WTC11 (cell line): Measurements from ENCODE around the gene ASPM. TPM values are rescaled to one million over a fixed set of nuclear protein-coding genes. Genes with fewer than 3 reads are reported as not detected.

ENCODE experiments used
- ATAC-seq: fragments of 200-7000 bp; cut with Tn5 transposase; 2 replicates; pipeline ENCODE4 v1.10.0; 2021; ENCODE audit warnings: mild to moderate bottlenecking, moderate library complexity
- CTCF ChIA-PET: fragments of 300-600 bp; sonication (Branson Sonifier 250); formaldehyde crosslinking; loops from one replicate; lab custom pipeline; 2021; ENCODE audit warnings: antibody characterized with exemption; lab: Charles Lee
- POLR2A ChIA-PET: fragments of 350-600 bp; sonication (Branson Sonifier 250); formaldehyde crosslinking; loops from one replicate; lab custom pipeline; 2021; ENCODE audit warnings: antibody characterized with exemption; lab: Charles Lee
- DNase-seq: peaks from one replicate; pipeline ENCODE4 v3.0.0; 2021; ENCODE audit warnings: low spot score
- H3K27ac Mint-ChIP-seq: 2 replicates; pipeline ENCODE4 v1.8.0; 2021; ENCODE audit warnings: mixed read lengths
- H3K27me3 Mint-ChIP-seq: 2 replicates; pipeline ENCODE4 v1.8.0; 2021; ENCODE audit warnings: low read depth, mild to moderate bottlenecking, moderate library complexity, mixed read lengths
- H3K36me3 Mint-ChIP-seq: 2 replicates; pipeline ENCODE4 v1.8.0; 2021; ENCODE audit warnings: mixed read lengths
- H3K4me1 Mint-ChIP-seq: 2 replicates; pipeline ENCODE4 v1.8.0; 2022; ENCODE audit warnings: mixed read lengths
- H3K4me3 Mint-ChIP-seq: 2 replicates; pipeline ENCODE4 v1.8.0; 2021; ENCODE audit warnings: mild to moderate bottlenecking, moderate library complexity, mixed read lengths
- H3K9me3 Mint-ChIP-seq: 2 replicates; pipeline ENCODE4 v1.8.0; 2021; ENCODE audit warnings: mixed read lengths
- AFF4 ChIP-seq: sonication (generic); formaldehyde crosslinking; IDR thresholded peaks from 2 replicates; pipeline ENCODE4 v1.8.1; 2023; ENCODE audit warnings: mild to moderate bottlenecking, missing genetic modification reagents, borderline replicate concordance
- ATF2 ChIP-seq: sonication (generic); formaldehyde crosslinking; IDR thresholded peaks from 2 replicates; pipeline ENCODE4 v1.8.1; 2022; ENCODE audit warnings: low read depth, missing genetic modification reagents, borderline replicate concordance
- ATF6 ChIP-seq: sonication (generic); formaldehyde crosslinking; IDR thresholded peaks from 2 replicates; pipeline ENCODE4 v1.8.1; 2023; ENCODE audit warnings: mild to moderate bottlenecking, missing genetic modification reagents
- E2F5 ChIP-seq: sonication (generic); formaldehyde crosslinking; IDR thresholded peaks from 2 replicates; pipeline ENCODE4 v1.8.1; 2022; ENCODE audit warnings: mild to moderate bottlenecking, moderate library complexity, missing genetic modification reagents
- ESRRA ChIP-seq: sonication (generic); formaldehyde crosslinking; IDR thresholded peaks from 2 replicates; pipeline ENCODE4 v1.8.1; 2022; ENCODE audit warnings: mild to moderate bottlenecking, missing genetic modification reagents, borderline replicate concordance
- GRHL2 ChIP-seq: fragments of 250-450 bp; sonication (Bioruptor Pico); IDR thresholded peaks from 2 replicates; pipeline ENCODE4 v1.8.0; 2022; ENCODE audit warnings: mild to moderate bottlenecking, moderate library complexity; ENCODE audit not compliant: insufficient replicate concordance, severe bottlenecking
- HMGA2 ChIP-seq: fragments of 250-450 bp; sonication (Bioruptor Pico); IDR thresholded peaks from 2 replicates; pipeline ENCODE4 v1.4.0; 2021; ENCODE audit warnings: mild to moderate bottlenecking, moderate library complexity
- NFATC4 ChIP-seq: fragments of 250-450 bp; sonication (Bioruptor Pico); IDR thresholded peaks from 2 replicates; pipeline ENCODE4 v1.9.0; 2021; ENCODE audit warnings: mild to moderate bottlenecking
- NR1H2 ChIP-seq: sonication (generic); formaldehyde crosslinking; IDR thresholded peaks from 2 replicates; pipeline ENCODE4 v1.9.0; 2021; ENCODE audit warnings: mild to moderate bottlenecking, moderate library complexity, missing genetic modification reagents
- PREB ChIP-seq: sonication (generic); formaldehyde crosslinking; IDR thresholded peaks from 2 replicates; pipeline ENCODE4 v1.8.1; 2022; ENCODE audit warnings: mild to moderate bottlenecking, missing genetic modification reagents, moderate library complexity, borderline replicate concordance
- RORB ChIP-seq: fragments of 250-450 bp; sonication (Bioruptor Pico); IDR thresholded peaks from 2 replicates; pipeline ENCODE4 v1.9.0; 2021; ENCODE audit warnings: mild to moderate bottlenecking
- TCF7 ChIP-seq: sonication (generic); formaldehyde crosslinking; IDR thresholded peaks from 2 replicates; pipeline ENCODE4 v1.8.0; 2022; ENCODE audit warnings: mild to moderate bottlenecking, low read depth, missing genetic modification reagents, moderate library complexity
- ZBTB21 ChIP-seq: sonication (generic); formaldehyde crosslinking; IDR thresholded peaks from 2 replicates; pipeline ENCODE4 v1.8.1; 2023; ENCODE audit warnings: mild to moderate bottlenecking, missing genetic modification reagents, borderline replicate concordance
- ZMAT4 ChIP-seq: fragments of 250-450 bp; sonication (Bioruptor Pico); IDR thresholded peaks from 2 replicates; pipeline ENCODE4 v1.9.0; 2021; ENCODE audit warnings: mild to moderate bottlenecking
- ZNF121 ChIP-seq: sonication (generic); formaldehyde crosslinking; IDR thresholded peaks from 2 replicates; pipeline ENCODE4 v1.8.0; 2023; ENCODE audit warnings: missing genetic modification reagents
- ZNF281 ChIP-seq: sonication (generic); formaldehyde crosslinking; IDR thresholded peaks from 2 replicates; pipeline ENCODE4 v1.8.0; 2023; ENCODE audit warnings: mild to moderate bottlenecking, missing genetic modification reagents
- ZNF423 ChIP-seq: fragments of 250-450 bp; sonication (Bioruptor Pico); IDR thresholded peaks from 2 replicates; pipeline ENCODE4 v2.1.2; 2022; ENCODE audit warnings: mild to moderate bottlenecking, moderate library complexity
- ZNF532 ChIP-seq: fragments of 250-450 bp; sonication (Bioruptor Pico); IDR thresholded peaks from 2 replicates; pipeline ENCODE4 v1.9.0; 2021; ENCODE audit warnings: mild to moderate bottlenecking, borderline replicate concordance
- total RNA-seq: library from RNA; stranded (reverse); gene quantifications from 3 replicates; pipeline ENCODE4 v1.2.3, GENCODE V29; 2021

Gene ASPM
- total RNA-seq, 1 experiment from 2014 or later = 44.5 TPM

- CTCF ChIA-PET = no interaction called here
- ATAC-seq = no peak
- POLR2A ChIA-PET = no interaction called here
- H3K36me3 Mint-ChIP-seq = no peaks in the 10 kb centered on the region
- no peak overlapping the region for H3K4me3 Mint-ChIP-seq
- no peaks in the 10 kb centered on the region for H3K9me3 Mint-ChIP-seq
- 0 out of 2 replicates have a peak, but pooled peaks cover 5% of the 10 kb centered on the region for H3K4me1 Mint-ChIP-seq
- TF ChIP-seq ZNF281 (CRISPR knock-in tag) (no peak), ZNF423 (CRISPR knock-in tag) (no peak), E2F5 (CRISPR knock-in tag) (no peak), RORB (no peak), ATF2 (CRISPR knock-in tag) (no peak), PREB (CRISPR knock-in tag) (no peak), ZNF121 (CRISPR knock-in tag) (no peak), HMGA2 (CRISPR knock-in tag) (no peak), NR1H2 (CRISPR knock-in tag) (no peak), GRHL2 (CRISPR knock-in tag) (no peak), NFATC4 (CRISPR knock-in tag) (no peak), ZBTB21 (no peak), ATF6 (no peak)
- DNase-seq = no peak
- H3K27ac Mint-ChIP-seq = no peak overlapping the region
- H3K27me3 Mint-ChIP-seq = no peaks in the 10 kb centered on the region
Observed at GRCh38 chr1:197149340-197149739, 2.9 kb upstream of the ASPM start.

- ChIA-PET POLR2A (no interaction called here), CTCF (no interaction called here)
- ATAC-seq = no peak
- Mint-ChIP-seq H3K27me3 (no peaks in the 10 kb centered on the region), H3K36me3 (peaks cover 21% of the 10 kb centered on the region), H3K4me3 (peak overlapping the region; percentile 97), H3K9me3 (no peaks in the 10 kb centered on the region), H3K4me1 (peaks cover 16% of the 10 kb centered on the region), H3K27ac (peak overlapping the region; percentile 84)
- no peak for DNase-seq
- no peak for TF ChIP-seq ZMAT4 (CRISPR knock-in tag)
- no peak for TF ChIP-seq TCF7 (CRISPR knock-in tag)
- TF ChIP-seq ZNF121 (CRISPR knock-in tag) = no peak
- no peak for TF ChIP-seq ZNF532 (CRISPR knock-in tag)
- no peak for TF ChIP-seq AFF4
- no peak for TF ChIP-seq ESRRA (CRISPR knock-in tag)
Observed at GRCh38 chr1:197145446-197146024, 934 bp downstream of the ASPM start.
